Fibroblast of lung (primary cell): ENCODE data around the gene C11orf86. TPM values are rescaled to one million over a fixed set of nuclear protein-coding genes. Genes with fewer than 3 reads are reported as not detected.

Source experiments
- DNase-seq, 2 donors: peaks; one replicate each; pipeline versions ENCODE4 v3.0.0 to v3.0.0-alpha.2; 2010; ENCODE audit warnings: low read depth in 2 of 2
- H2AFZ ChIP-seq: 2 replicates; pipeline ENCODE4 v1.5.1; 2012; ENCODE audit warnings: low read length, control low read depth, inconsistent platforms
- H3K27ac ChIP-seq: 2 replicates; pipeline ENCODE4 v1.5.1; 2011; ENCODE audit warnings: low read length, control low read depth; ENCODE audit not compliant: insufficient read depth
- H3K27me3 ChIP-seq: 2 replicates; pipeline ENCODE4 v1.5.1; 2011; ENCODE audit warnings: mild to moderate bottlenecking, low read length; ENCODE audit not compliant: control insufficient read depth, insufficient read depth
- H3K36me3 ChIP-seq: 2 replicates; pipeline ENCODE4 v1.5.1; 2011; ENCODE audit warnings: low read length; ENCODE audit not compliant: control insufficient read depth, insufficient read depth
- H3K4me1 ChIP-seq: 2 replicates; pipeline ENCODE4 v1.5.1; 2011; ENCODE audit warnings: low read length; ENCODE audit not compliant: control insufficient read depth, insufficient read depth; ENCODE audit errors: extremely low read depth
- H3K4me2 ChIP-seq: 2 replicates; pipeline ENCODE4 v1.5.1; 2011; ENCODE audit warnings: low read length, control low read depth; ENCODE audit not compliant: insufficient read depth; ENCODE audit errors: extremely low read depth
- H3K4me3 ChIP-seq, 4 experiments: fragments of 200-600 bp in 1 of 4; sonication (generic) in 1 of 4; replicated peaks in 1 of 4; 2 replicates each; pipeline ENCODE4 v1.5.1; 2011 to 2016; ENCODE audit warnings: low read length in 4 of 4, low read depth in 3 of 4, mild to moderate bottlenecking in 3 of 4, control low read depth in 2 of 4, inconsistent platforms in 1 of 4, mixed read lengths in 1 of 4; ENCODE audit not compliant: insufficient read depth in 1 of 4; ENCODE audit errors: control extremely low read depth in 1 of 4
- H3K79me2 ChIP-seq: 2 replicates; pipeline ENCODE4 v1.5.1; 2012; ENCODE audit warnings: mild to moderate bottlenecking, low read length, inconsistent platforms; ENCODE audit not compliant: control insufficient read depth, insufficient read depth
- H3K9ac ChIP-seq: 2 replicates; pipeline ENCODE4 v1.5.1; 2011; ENCODE audit warnings: mild to moderate bottlenecking, low read length, control low read depth; ENCODE audit not compliant: insufficient read depth
- H3K9me3 ChIP-seq: 2 replicates; pipeline ENCODE4 v1.5.1; 2012; ENCODE audit warnings: low read depth, low read length; ENCODE audit not compliant: control insufficient read depth, insufficient read depth
- H4K20me1 ChIP-seq: 2 replicates; pipeline ENCODE4 v1.5.1; 2011; ENCODE audit warnings: low read length; ENCODE audit not compliant: control insufficient read depth, insufficient read depth; ENCODE audit errors: extremely low read depth
- EZH2 ChIP-seq: IDR thresholded peaks from 2 replicates; pipeline ENCODE4 v1.5.1; 2012; ENCODE audit warnings: low read length, control low read depth, mild to moderate bottlenecking; ENCODE audit errors: missing control alignments
- polyA plus RNA-seq, 2 donors: library from polyadenylated mRNA; depleted of rRNA in 1 of 2; stranded (reverse) in 1 of 2; unstranded in 1 of 2; fragments of >200 nt; gene quantifications; 2 replicates each; pipeline ENCODE4 v1.2.1, GENCODE V29; 2011 to 2012; ENCODE audit warnings: missing spikeins in 1 of 2
- total RNA-seq: library from RNA; depleted of rRNA; stranded (reverse); fragments of >200 nt; gene quantifications from 2 replicates; pipeline ENCODE4 v1.2.1, GENCODE V29; 2014
- TF ChIP-seq, protein P1 (sequence below), 2 donors: IDR thresholded peaks in 1 of 2; conservative IDR thresholded peaks in 1 of 2; 1 replicate in 1 of 2; 2 replicates in 1 of 2; pipeline ENCODE4 v1.5.1; 2011 to 2012; ENCODE audit warnings: low read length in 2 of 2, control low read depth in 1 of 2, inconsistent platforms in 1 of 2, low read depth in 1 of 2, mild to moderate bottlenecking in 1 of 2

The C11orf86 gene
- total and polyA plus RNA-seq, 2 donors (not counting 1 experiment from before 2014, with no cell fraction given) = not detected

DNA sequence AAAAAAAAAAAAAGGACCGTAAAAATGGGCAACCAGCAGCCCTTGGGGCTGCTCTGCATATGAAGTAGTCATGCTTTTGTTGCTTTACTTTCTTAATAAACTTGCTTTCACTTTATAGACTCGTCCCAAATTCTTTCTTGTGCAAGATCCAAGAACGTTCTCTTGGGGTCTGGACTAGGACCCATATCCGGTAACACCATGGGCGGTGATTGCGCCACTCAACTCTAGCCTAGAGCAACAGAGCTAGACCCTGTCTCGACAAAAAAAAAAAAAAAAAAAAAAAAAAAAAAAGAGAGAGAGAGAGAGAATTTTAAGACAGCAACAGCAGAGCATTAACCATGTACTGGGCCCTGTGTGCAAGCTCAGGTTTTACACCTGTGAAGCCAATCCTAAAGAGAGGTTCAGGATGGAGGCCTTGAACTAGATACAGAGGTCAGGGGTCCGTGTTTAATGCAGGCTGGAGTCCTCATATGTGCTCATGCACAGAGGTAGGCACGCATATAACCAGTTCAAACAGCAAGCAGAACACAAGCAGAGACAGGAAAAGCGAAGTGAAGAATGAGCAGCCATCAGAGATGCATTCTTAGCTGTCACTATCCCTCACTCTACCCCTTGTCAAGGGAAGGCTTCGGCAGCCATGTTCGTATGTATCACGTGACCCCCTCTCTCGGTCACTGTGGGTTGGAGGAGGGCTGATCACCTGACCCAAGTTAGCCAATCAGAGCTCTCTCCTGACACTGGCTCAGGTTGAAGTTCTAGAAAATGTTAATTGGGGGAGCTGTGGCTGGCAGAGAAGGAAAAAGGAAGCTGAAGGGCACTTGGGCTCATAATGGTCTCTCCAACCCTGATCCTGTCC lies 31.2 kb downstream of the C11orf86 start:
- Histone ChIP-seq H3K27ac (no peak overlapping the region), H3K27me3 (peaks cover 2% of the 10 kb centered on the region), H3K36me3 (no peaks in the 10 kb centered on the region), H2AFZ (peak overlapping the region; percentile 60), H4K20me1 (no peaks in the 10 kb centered on the region), H3K9ac (no peak overlapping the region), H3K4me3 (no peak overlapping the region), H3K9me3 (no peaks in the 10 kb centered on the region), H3K4me1 (no peaks in the 10 kb centered on the region), H3K79me2 (no peaks in the 10 kb centered on the region), H3K4me2 (no peak overlapping the region)
- TF ChIP-seq, protein P1, sequence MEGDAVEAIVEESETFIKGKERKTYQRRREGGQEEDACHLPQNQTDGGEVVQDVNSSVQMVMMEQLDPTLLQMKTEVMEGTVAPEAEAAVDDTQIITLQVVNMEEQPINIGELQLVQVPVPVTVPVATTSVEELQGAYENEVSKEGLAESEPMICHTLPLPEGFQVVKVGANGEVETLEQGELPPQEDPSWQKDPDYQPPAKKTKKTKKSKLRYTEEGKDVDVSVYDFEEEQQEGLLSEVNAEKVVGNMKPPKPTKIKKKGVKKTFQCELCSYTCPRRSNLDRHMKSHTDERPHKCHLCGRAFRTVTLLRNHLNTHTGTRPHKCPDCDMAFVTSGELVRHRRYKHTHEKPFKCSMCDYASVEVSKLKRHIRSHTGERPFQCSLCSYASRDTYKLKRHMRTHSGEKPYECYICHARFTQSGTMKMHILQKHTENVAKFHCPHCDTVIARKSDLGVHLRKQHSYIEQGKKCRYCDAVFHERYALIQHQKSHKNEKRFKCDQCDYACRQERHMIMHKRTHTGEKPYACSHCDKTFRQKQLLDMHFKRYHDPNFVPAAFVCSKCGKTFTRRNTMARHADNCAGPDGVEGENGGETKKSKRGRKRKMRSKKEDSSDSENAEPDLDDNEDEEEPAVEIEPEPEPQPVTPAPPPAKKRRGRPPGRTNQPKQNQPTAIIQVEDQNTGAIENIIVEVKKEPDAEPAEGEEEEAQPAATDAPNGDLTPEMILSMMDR (conservative IDR thresholded peaks at IDR 0.05 in 1 of 2, IDR thresholded peaks at IDR 0.05 in 1 of 2; ENCODE audit: low read depth in 1 of 2, low read length in 2 of 2) = no peak
- TF ChIP-seq EZH2 = no peak
- DNase-seq = peak; percentile 18 to 31

DNA sequence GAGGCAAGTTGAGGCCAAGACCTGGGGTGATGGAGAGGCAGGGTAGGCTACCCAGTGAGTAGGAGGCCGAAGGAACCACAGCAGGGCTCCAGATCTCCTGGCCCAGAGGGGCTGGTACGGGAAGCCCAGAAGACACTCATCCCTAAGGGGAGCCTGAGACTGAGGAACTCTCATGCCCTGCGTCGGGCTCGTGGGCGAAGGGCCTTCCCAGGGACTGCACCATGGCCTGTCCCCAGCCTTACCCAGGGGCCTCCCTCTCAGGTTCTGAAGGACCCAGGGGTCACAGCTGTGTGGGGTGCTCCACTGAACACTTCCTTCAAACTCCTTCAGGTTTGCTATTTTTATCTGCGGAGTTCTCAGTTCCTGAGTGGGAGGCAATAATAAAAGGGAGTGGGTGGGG lies 32.0 kb downstream of the C11orf86 start:
- Histone ChIP-seq H3K4me1 (no peaks in the 10 kb centered on the region), H3K27ac (no peak overlapping the region), H3K9ac (no peak overlapping the region), H3K9me3 (no peaks in the 10 kb centered on the region), H3K36me3 (no peaks in the 10 kb centered on the region), H3K27me3 (peaks cover 2% of the 10 kb centered on the region), H4K20me1 (no peaks in the 10 kb centered on the region), H3K4me2 (no peak overlapping the region), H2AFZ (no peak overlapping the region), H3K79me2 (no peaks in the 10 kb centered on the region), H3K4me3 (no peak overlapping the region)
- TF ChIP-seq, protein P1 (conservative IDR thresholded peaks at IDR 0.05 in 1 of 2, IDR thresholded peaks at IDR 0.05 in 1 of 2; ENCODE audit: low read depth in 1 of 2, low read length in 2 of 2) = no peak
- TF ChIP-seq EZH2 = no peak
- no peak for DNase-seq

DNA sequence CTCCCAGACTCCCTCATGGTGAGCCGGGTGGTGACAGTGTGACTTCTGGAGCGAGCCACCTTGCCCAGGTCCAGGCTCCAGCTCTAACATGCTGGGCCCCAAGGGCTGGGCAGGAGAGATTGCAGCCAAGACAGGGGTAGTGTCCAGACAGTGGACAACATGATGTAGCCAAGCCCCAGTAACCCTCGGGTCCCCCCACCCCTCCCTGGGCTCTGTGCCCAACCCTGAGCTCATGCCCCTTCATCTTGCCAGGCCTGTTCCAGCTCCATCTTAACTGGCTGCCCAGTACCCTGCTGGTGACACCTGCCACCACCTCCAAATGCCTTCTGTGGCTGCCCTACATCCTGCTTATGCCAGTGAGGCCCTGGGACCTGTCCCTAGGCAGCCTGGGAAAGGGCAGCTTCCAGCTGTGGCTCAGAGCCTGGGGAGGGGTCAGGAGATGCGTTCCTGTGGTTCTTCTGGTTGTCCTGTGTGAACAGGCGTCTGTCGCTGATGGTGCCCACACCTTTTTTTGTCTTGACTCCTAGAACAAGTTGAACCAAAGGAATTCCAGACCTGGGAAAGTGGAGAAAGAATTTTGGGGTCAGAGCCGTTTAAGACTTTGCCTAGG lies 35.3 kb downstream of the C11orf86 start:
- H3K4me2 ChIP-seq = no peak overlapping the region
- no peaks in the 10 kb centered on the region for H3K9me3 ChIP-seq
- peaks cover 3% of the 10 kb centered on the region for H3K27me3 ChIP-seq
- H4K20me1 ChIP-seq = no peaks in the 10 kb centered on the region
- no peak for TF ChIP-seq EZH2
- TF ChIP-seq, protein P1 (conservative IDR thresholded peaks at IDR 0.05 in 1 of 2, IDR thresholded peaks at IDR 0.05 in 1 of 2; ENCODE audit: low read depth in 1 of 2, low read length in 2 of 2) = no peak
- H3K27ac ChIP-seq = no peak overlapping the region
- H3K9ac ChIP-seq = no peak overlapping the region
- H3K79me2 ChIP-seq = no peaks in the 10 kb centered on the region
- no peak overlapping the region for H3K4me3 ChIP-seq
- H2AFZ ChIP-seq = no peak overlapping the region
- DNase-seq = no peak
- H3K4me1 ChIP-seq = no peaks in the 10 kb centered on the region
- H3K36me3 ChIP-seq = no peaks in the 10 kb centered on the region
